Prostate gland (tissue), 2 donors: ENCODE data around the gene ITPR2. TPM values are rescaled to one million over a fixed set of nuclear protein-coding genes. Genes with fewer than 3 reads are reported as not detected.
"Not testable (repeated sequence)": the region's sequence is repeated elsewhere in the genome, so short reads cannot be mapped to it uniquely, and the experiment has no call there.

Source experiments
- DNase-seq: peaks from one replicate; pipeline ENCODE4 v3.0.0-alpha.2; 2019; ENCODE audit warnings: low spot score
- H3K27ac ChIP-seq, 2 donors: fragments of 200-600 bp; sonication (generic); 2 replicates each; pipeline ENCODE4 v1.5.1; 2017 to 2019
- H3K27me3 ChIP-seq: fragments of 200-600 bp; sonication (generic); replicated peaks from 2 replicates; pipeline ENCODE4 v1.5.1; 2019; ENCODE audit not compliant: insufficient read depth
- H3K36me3 ChIP-seq, 2 donors: fragments of 200-600 bp; sonication (generic); 1 replicate in 1 of 2; 2 replicates in 1 of 2; pipeline versions ENCODE4 v1.5.1 to v1.8.1; 2017 to 2019
- H3K4me1 ChIP-seq: fragments of 200-600 bp; sonication (generic); replicated peaks from 2 replicates; pipeline ENCODE4 v1.5.1; 2019
- H3K4me3 ChIP-seq, 2 donors: fragments of 200-600 bp; sonication (generic); 2 replicates each; pipeline ENCODE4 v1.5.1; 2017 to 2019
- H3K9me3 ChIP-seq: fragments of 200-600 bp; sonication (generic); 2 replicates; pipeline ENCODE4 v1.5.1; 2017
- POLR2A ChIP-seq: fragments of 450-650 bp; IDR thresholded peaks from one replicate; pipeline ENCODE4 v1.6.1; 2016; ENCODE audit warnings: antibody characterized with exemption, mild to moderate bottlenecking
- POLR2AphosphoS5 ChIP-seq: sonication (generic); formaldehyde crosslinking; IDR thresholded peaks from one replicate; pipeline ENCODE4 v1.6.1; 2017; ENCODE audit warnings: antibody characterized with exemption
- WGBS: methylation state at CpG from one replicate; pipeline ENCODE4 v1.1.5; 2018; 5-methylcytosine and 5-hydroxymethylcytosine counted together
- intact Hi-C: fragments of 100-400 bp; cut with DNase I; formaldehyde crosslinking; loops from one replicate; pipeline ENCODE4 v1.14.2; 2022
- total RNA-seq, 2 donors: library from RNA; depleted of rRNA; stranded (reverse); fragments of >200 nt; gene quantifications; one replicate each; pipeline ENCODE4 v1.1.0, GENCODE V29; 2016
- TF ChIP-seq, protein P1 (sequence below), 4 experiments: fragments of 200-600 bp in 2 of 4; fragments of 450-650 bp in 2 of 4; sonication (generic) in 2 of 4; IDR thresholded peaks; 1 replicate in 3 of 4; 2 replicates in 1 of 4; pipeline ENCODE4 v1.5.1; 2016 to 2019; ENCODE audit warnings: antibody characterized with exemption in 4 of 4, mild to moderate bottlenecking in 2 of 4, moderate library complexity in 2 of 4

The ITPR2 gene
- total RNA-seq, 2 donors from 2014 or later, result 30.0 to 44.4 TPM

DNA sequence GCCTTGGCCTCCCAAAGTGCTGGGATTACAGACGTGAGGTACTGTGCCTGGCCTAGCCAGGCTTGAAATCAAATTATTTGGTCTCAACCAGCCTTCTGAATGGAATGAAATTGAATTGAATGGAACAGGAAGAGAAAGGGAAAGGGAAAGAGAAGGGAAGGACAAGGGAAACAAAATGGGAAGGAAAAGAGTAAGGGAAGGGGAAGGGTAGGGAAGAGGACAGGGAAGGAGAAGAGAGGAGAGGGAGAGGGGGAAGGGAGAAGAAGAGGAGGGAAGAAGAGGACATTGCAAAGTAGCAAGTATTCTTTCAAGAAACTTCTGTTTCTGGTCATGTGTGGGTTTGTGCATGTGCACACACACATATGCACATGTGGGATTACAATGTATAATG is 97.8 kb downstream of the ITPR2 start:
- no peak overlapping the region for H3K27ac ChIP-seq
- H3K36me3 ChIP-seq, result no peaks in the 10 kb centered on the region
- TF ChIP-seq, protein P1, sequence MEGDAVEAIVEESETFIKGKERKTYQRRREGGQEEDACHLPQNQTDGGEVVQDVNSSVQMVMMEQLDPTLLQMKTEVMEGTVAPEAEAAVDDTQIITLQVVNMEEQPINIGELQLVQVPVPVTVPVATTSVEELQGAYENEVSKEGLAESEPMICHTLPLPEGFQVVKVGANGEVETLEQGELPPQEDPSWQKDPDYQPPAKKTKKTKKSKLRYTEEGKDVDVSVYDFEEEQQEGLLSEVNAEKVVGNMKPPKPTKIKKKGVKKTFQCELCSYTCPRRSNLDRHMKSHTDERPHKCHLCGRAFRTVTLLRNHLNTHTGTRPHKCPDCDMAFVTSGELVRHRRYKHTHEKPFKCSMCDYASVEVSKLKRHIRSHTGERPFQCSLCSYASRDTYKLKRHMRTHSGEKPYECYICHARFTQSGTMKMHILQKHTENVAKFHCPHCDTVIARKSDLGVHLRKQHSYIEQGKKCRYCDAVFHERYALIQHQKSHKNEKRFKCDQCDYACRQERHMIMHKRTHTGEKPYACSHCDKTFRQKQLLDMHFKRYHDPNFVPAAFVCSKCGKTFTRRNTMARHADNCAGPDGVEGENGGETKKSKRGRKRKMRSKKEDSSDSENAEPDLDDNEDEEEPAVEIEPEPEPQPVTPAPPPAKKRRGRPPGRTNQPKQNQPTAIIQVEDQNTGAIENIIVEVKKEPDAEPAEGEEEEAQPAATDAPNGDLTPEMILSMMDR (IDR thresholded peaks at IDR 0.05), result no peak
- no peak for TF ChIP-seq POLR2A
- no peak for TF ChIP-seq POLR2AphosphoS5
- no peaks in the 10 kb centered on the region for H3K4me1 ChIP-seq
- H3K9me3 ChIP-seq, result no peaks in the 10 kb centered on the region
- intact Hi-C loops, result no loop called here
- H3K27me3 ChIP-seq, result no peaks in the 10 kb centered on the region
- 93% methylated on average over 1 of the region's 1 CpG for WGBS
- H3K4me3 ChIP-seq, result no peak overlapping the region
- DNase-seq, result no peak

DNA sequence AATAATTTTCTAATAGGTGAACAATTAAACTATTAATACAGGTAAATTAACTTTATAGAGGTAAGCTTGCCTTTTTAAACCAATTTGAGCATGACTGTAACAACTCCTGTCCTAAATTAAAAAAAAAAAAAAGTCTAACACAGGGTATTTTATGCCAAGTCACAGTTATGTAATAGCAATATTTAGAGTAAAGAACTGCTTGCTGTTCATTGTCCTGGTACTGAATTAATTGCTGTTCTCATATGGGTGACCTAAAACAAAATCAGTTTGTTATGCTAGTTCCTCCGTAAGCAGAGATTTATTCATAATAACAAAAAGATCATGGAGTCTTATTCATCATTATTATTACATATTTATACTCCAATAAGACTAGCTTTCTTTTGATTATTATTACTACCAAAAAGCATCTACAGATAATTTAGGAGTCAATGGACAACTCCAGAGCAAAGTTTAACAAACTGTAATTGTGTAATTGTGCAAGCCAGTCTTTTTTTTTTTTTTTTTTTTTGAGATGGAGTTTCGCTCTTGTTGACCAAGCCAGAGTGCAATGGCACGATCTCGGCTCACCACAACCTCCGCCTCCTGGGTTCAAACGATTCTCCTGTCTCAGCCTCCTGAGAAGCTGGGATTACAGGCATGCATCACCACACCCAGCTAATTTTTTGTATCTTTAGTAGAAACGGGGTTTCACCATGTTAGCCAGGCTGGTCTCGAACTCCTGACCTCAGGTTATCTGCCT is 98.3 kb downstream of the ITPR2 start:
- H3K4me1 ChIP-seq, result no peaks in the 10 kb centered on the region
- H3K9me3 ChIP-seq, result no peaks in the 10 kb centered on the region
- TF ChIP-seq POLR2AphosphoS5 (no peak), POLR2A (no peak)
- TF ChIP-seq, protein P1 (IDR thresholded peaks at IDR 0.05), result no peak
- no peaks in the 10 kb centered on the region for H3K36me3 ChIP-seq
- H3K27me3 ChIP-seq, result no peaks in the 10 kb centered on the region
- WGBS, result 89% methylated on average over 8 of the region's 8 CpGs
- intact Hi-C loops, result no loop called here
- H3K4me3 ChIP-seq, result no peak overlapping the region
- H3K27ac ChIP-seq, result no peak overlapping the region
- no peak for DNase-seq

DNA sequence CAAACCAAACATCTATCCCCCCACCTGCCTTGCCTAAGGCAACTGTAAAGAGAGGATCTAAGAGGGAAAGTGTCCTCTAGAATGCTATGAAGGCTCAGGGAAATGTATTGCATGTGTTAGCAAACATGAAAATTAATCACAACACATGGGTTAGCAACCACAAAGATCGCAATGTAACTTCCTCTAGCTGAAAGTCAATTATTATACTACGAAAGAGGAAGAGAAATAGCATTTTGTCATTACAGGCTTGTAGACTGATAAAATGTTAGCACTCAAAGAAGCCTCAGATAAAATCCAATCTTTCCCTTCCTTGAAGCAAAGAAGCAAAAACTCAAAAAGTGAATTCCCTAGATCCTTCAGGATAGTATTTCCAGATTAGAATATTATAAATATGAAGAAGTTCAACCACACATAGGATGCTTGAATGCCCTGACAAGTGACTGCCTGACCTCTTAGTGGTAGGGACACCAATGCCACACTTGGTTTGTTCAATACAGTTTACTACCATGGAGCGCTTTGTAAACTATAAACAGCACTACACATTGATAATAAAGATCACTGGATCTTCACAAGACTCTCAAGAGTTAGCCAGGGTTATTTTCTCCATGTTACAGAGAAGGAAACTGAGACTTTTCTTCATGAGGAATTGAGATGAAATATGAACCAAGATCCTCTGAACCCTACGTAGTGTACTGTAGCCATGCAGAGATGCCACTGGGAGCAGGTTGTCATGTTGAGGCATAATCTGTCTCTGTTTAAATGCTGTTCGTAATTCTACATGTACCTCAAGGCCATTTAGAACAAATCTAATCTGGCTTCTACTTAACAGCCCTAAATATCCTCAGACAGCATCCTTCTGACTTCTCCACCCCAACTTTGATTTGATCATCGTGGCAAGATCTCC is 100.7 kb downstream of the ITPR2 start:
- intact Hi-C loops, result no loop called here
- TF ChIP-seq, protein P1 (IDR thresholded peaks at IDR 0.05), result no peak
- no peak for TF ChIP-seq POLR2A
- TF ChIP-seq POLR2AphosphoS5, result no peak
- Histone ChIP-seq H3K4me3 (no peak overlapping the region), H3K36me3 (no peaks in the 10 kb centered on the region), H3K27me3 (no peaks in the 10 kb centered on the region), H3K9me3 (no peaks in the 10 kb centered on the region), H3K4me1 (no peaks in the 10 kb centered on the region), H3K27ac (no peak overlapping the region)
- WGBS, result 86% methylated on average over 6 of the region's 6 CpGs
- DNase-seq, result no peak

DNA sequence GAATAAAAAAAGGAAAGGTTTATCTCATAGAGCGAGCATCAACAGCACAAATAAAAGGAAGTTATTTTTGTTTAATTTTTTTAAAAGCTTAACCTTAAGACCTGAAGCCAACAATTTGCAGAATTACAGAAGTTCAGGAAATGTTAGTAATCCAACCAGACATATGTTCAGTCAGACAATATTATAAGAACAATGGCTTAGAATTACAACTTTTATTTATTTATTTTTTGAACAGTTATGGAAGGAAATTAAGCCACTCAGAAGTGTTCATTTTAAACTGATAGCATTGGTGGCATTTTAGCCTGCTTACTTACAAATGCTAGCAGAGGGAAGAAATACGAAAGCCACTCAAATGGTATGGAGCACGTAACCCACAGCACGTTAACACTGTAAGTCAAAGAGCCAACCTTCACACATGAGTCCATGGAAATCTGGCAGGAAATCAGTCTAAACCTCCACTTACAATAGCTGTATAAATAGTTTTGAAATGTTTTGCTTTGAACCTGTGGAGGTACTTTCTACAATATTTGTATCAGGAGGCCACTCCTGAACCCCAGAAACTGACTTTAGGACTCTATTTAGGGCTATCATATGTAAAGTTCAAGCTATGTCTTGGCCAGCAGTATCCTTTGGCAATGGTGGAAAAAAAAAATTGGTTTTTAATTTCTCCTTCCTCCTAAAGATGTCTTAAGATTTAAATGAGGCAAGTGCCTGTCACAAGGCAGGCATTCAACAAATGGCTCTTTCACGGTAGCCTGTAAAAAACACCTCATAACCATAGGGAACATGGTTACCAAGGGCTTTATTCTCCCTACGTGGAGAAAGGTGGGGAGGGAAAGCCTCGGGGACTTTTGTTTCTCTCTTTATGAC is 102.3 kb downstream of the ITPR2 start:
- Histone ChIP-seq H3K4me1 (no peaks in the 10 kb centered on the region), H3K27ac (no peak overlapping the region), H3K36me3 (no peaks in the 10 kb centered on the region), H3K27me3 (no peaks in the 10 kb centered on the region), H3K4me3 (no peak overlapping the region), H3K9me3 (no peaks in the 10 kb centered on the region)
- intact Hi-C loops, result no loop called here
- TF ChIP-seq POLR2AphosphoS5, result no peak
- no peak for TF ChIP-seq POLR2A
- TF ChIP-seq, protein P1 (IDR thresholded peaks at IDR 0.05), result no peak
- no peak for DNase-seq
- WGBS, result 83% methylated on average over 7 of the region's 7 CpGs

DNA sequence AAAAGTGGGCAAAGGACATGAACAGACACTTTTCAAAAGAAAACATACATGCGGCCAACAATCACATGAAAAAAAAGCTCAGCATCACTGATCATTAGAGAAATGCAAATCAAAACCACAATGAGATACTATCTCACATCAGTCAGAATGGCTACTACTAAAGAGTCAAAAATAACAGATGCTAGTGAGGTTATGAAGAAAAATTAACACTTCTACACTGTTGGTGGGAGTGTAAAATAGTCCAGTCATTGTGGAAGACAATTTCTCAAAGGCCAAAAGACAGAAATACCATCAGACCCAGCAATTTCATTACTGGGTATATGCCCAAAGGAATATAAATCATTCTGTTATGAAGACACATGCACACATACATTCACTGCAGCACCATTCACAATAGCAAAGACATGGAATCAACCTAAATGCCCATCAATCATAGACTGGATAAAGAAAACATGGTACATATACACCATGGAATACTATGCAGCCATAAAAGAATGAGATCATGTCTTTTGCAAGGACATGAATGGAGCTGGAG is 103.8 kb downstream of the ITPR2 start:
- H3K36me3 ChIP-seq, H3K27ac ChIP-seq, H3K4me3 ChIP-seq, H3K27me3 ChIP-seq, DNase-seq, intact Hi-C loops, H3K4me1 ChIP-seq, H3K9me3 ChIP-seq: not testable (repeated sequence)
- WGBS, result 71% methylated on average over 1 of the region's 1 CpG
